CD14-positive monocyte (primary cell): Measurements from ENCODE around the gene CDC26. TPM values are rescaled to one million over a fixed set of nuclear protein-coding genes. Genes with fewer than 3 reads are reported as not detected.

Source experiments
- DNase-seq, 3 donors: peaks; one replicate each; pipeline ENCODE4 v3.0.0-alpha.2; 2011 to 2022
- H2AFZ ChIP-seq: 2 replicates; pipeline ENCODE4 v1.6.0; 2012; ENCODE audit warnings: mild to moderate bottlenecking, low read depth, low read length, inconsistent platforms; ENCODE audit not compliant: insufficient read depth, poor library complexity, severe bottlenecking
- H3K27ac ChIP-seq, 2 donors: 1 replicate in 1 of 2; 2 replicates in 1 of 2; pipeline ENCODE4 v1.5.1; 2012 to 2013; ENCODE audit warnings: low read length in 2 of 2, control low read depth in 1 of 2, inconsistent platforms in 1 of 2, low read depth in 1 of 2, mild to moderate bottlenecking in 1 of 2
- H3K27me3 ChIP-seq, 2 donors: one replicate each; pipeline versions ENCODE4 v1.6.0 to v1.6.1; 2011 to 2013; ENCODE audit warnings: low read length in 2 of 2; ENCODE audit not compliant: control insufficient read depth in 2 of 2, insufficient read depth in 2 of 2
- H3K36me3 ChIP-seq, 2 donors: replicated peaks in 1 of 2; 1 replicate in 1 of 2; 2 replicates in 1 of 2; pipeline versions ENCODE4 v1.5.1 to v1.6.1; 2012 to 2013; ENCODE audit warnings: low read length in 2 of 2, control low read depth in 1 of 2, inconsistent platforms in 1 of 2, mild to moderate bottlenecking in 1 of 2; ENCODE audit not compliant: insufficient read depth in 2 of 2, control insufficient read depth in 1 of 2
- H3K4me1 ChIP-seq, 2 donors: 1 replicate in 1 of 2; 2 replicates in 1 of 2; pipeline versions ENCODE4 v1.5.1 to v1.6.1; 2012 to 2013; ENCODE audit warnings: low read length in 2 of 2, control low read depth in 1 of 2, inconsistent platforms in 1 of 2, mild to moderate bottlenecking in 1 of 2, moderate library complexity in 1 of 2; ENCODE audit not compliant: insufficient read depth in 2 of 2, control insufficient read depth in 1 of 2
- H3K4me2 ChIP-seq: replicated peaks from 2 replicates; pipeline ENCODE3; 2012; ENCODE audit warnings: low read length, moderate library complexity, mild to moderate bottlenecking; ENCODE audit not compliant: poor library complexity, severe bottlenecking; ENCODE audit errors: extremely low read depth
- H3K4me3 ChIP-seq, 3 experiments: fragments of 200-600 bp in 1 of 3; sonication (generic) in 1 of 3; replicated peaks in 1 of 3; 1 replicate in 2 of 3; 2 replicates in 1 of 3; pipeline ENCODE4 v1.5.1; 2011 to 2013; ENCODE audit warnings: low read length in 3 of 3, mild to moderate bottlenecking in 3 of 3, control low read depth in 2 of 3, low read depth in 2 of 3, inconsistent platforms in 1 of 3, moderate library complexity in 1 of 3
- H3K79me2 ChIP-seq: 2 replicates; pipeline ENCODE4 v1.6.0; 2012; ENCODE audit warnings: mild to moderate bottlenecking, control low read depth, inconsistent platforms, low read length, moderate library complexity; ENCODE audit not compliant: insufficient read depth
- H3K9ac ChIP-seq: 2 replicates; pipeline ENCODE4 v1.6.0; 2017; ENCODE audit warnings: low read length, mild to moderate bottlenecking; ENCODE audit not compliant: insufficient read depth, poor library complexity, severe bottlenecking
- H3K9me3 ChIP-seq, 2 donors: replicated peaks in 1 of 2; 1 replicate in 1 of 2; 2 replicates in 1 of 2; pipeline versions ENCODE4 v1.5.1 to v1.6.1; 2012 to 2013; ENCODE audit warnings: low read length in 2 of 2, control low read depth in 1 of 2; ENCODE audit not compliant: control insufficient read depth in 1 of 2, insufficient read depth in 1 of 2
- H4K20me1 ChIP-seq: 2 replicates; pipeline ENCODE4 v1.6.0; 2012; ENCODE audit warnings: mild to moderate bottlenecking, low read length, control low read depth, moderate library complexity; ENCODE audit not compliant: insufficient read depth
- H3K27ac Mint-ChIP-seq, 7 donors: one replicate each; pipeline ENCODE4 v1.8.0; 2020; ENCODE audit warnings: mild to moderate bottlenecking in 7 of 7, mixed read lengths in 7 of 7, moderate library complexity in 6 of 7, inconsistent platforms in 2 of 7
- H3K27me3 Mint-ChIP-seq, 3 donors: one replicate each; pipeline ENCODE4 v1.8.0; 2021 to 2022; ENCODE audit warnings: low read depth in 3 of 3, mild to moderate bottlenecking in 3 of 3, mixed read lengths in 3 of 3, moderate library complexity in 3 of 3, inconsistent platforms in 1 of 3
- H3K36me3 Mint-ChIP-seq, 2 donors: one replicate each; pipeline ENCODE4 v1.8.0; 2020; ENCODE audit warnings: mixed read lengths in 2 of 2, inconsistent platforms in 1 of 2, mild to moderate bottlenecking in 1 of 2
- H3K4me1 Mint-ChIP-seq: one replicate; pipeline ENCODE4 v1.8.0; 2020; ENCODE audit warnings: mild to moderate bottlenecking, mixed read lengths
- H3K4me3 Mint-ChIP-seq, 2 donors: one replicate each; pipeline ENCODE4 v1.8.0; 2020; ENCODE audit warnings: mild to moderate bottlenecking in 2 of 2, mixed read lengths in 2 of 2, moderate library complexity in 1 of 2
- H3K9me3 Mint-ChIP-seq, 7 donors: one replicate each; pipeline ENCODE4 v1.8.0; 2020 to 2022; ENCODE audit warnings: mixed read lengths in 7 of 7, mild to moderate bottlenecking in 6 of 7, moderate library complexity in 6 of 7, inconsistent platforms in 2 of 7
- WGBS: methylation state at CpG from one replicate; pipeline ENCODE4 v1.1.5; 2013; ENCODE audit warnings: missing lambda C conversion rate; ENCODE audit not compliant: insufficient coverage; 5-methylcytosine and 5-hydroxymethylcytosine counted together
- intact Hi-C, 2 donors: fragments of 100-400 bp; cut with micrococcal nuclease; formaldehyde crosslinking; loops; one replicate each; pipeline versions ENCODE4 v1.15.0 to v1.15.1; 2023
- polyA plus RNA-seq, 3 donors: library from polyadenylated mRNA; depleted of rRNA in 1 of 3; unstranded in 2 of 3; stranded (reverse) in 1 of 3; fragments of 300-500 nt in 2 of 3; fragments of >200 nt in 1 of 3; fragmentation: Illumina TruSeq in 2 of 3; gene quantifications; 1 replicate in 2 of 3; 2 replicates in 1 of 3; pipeline ENCODE4 v1.2.3, GENCODE V29; 2012 to 2021
- TF ChIP-seq, protein P1 (sequence below): fragments of 200-600 bp; IDR thresholded peaks from one replicate; pipeline ENCODE4 v1.8.0; 2022; ENCODE audit warnings: antibody characterized with exemption, mild to moderate bottlenecking

The CDC26 gene
- polyA plus RNA-seq, 3 donors = 17.9 to 87.8 (median 77.8) TPM

DNA sequence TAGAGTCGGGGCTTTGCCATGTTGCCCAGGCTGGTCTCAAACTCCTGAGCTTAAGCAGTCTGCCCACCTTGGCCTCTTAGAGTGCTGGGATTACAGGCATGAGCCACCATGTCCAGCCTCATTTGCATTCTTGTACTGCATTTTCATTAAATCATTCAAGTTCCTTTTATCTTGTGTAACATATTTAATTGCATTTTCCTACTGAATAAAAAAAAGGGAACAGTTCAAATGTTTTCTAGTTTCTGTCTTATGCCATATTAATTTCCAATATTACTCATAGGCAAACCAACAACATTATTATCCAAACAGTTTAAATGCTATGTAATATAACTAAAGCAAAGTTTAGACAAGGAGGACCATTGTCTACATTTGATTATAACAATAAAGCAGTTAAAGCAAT is 47.9 kb downstream of the CDC26 start:
- no peak overlapping the region for H3K4me3 Mint-ChIP-seq
- TF ChIP-seq, protein P1, sequence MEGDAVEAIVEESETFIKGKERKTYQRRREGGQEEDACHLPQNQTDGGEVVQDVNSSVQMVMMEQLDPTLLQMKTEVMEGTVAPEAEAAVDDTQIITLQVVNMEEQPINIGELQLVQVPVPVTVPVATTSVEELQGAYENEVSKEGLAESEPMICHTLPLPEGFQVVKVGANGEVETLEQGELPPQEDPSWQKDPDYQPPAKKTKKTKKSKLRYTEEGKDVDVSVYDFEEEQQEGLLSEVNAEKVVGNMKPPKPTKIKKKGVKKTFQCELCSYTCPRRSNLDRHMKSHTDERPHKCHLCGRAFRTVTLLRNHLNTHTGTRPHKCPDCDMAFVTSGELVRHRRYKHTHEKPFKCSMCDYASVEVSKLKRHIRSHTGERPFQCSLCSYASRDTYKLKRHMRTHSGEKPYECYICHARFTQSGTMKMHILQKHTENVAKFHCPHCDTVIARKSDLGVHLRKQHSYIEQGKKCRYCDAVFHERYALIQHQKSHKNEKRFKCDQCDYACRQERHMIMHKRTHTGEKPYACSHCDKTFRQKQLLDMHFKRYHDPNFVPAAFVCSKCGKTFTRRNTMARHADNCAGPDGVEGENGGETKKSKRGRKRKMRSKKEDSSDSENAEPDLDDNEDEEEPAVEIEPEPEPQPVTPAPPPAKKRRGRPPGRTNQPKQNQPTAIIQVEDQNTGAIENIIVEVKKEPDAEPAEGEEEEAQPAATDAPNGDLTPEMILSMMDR = no peak
- H3K9me3 Mint-ChIP-seq = no peaks in the 10 kb centered on the region
- peaks cover 16% of the 10 kb centered on the region for H4K20me1 ChIP-seq
- peak in 2 of 3 donors; percentile 22 to 36 for DNase-seq
- H3K9ac ChIP-seq = no peak overlapping the region
- H3K27ac Mint-ChIP-seq = peak overlapping the region; percentile 60 to 84 (median 81)
- no peaks in the 10 kb centered on the region for H3K27me3 ChIP-seq
- H3K79me2 ChIP-seq = peaks cover 91% of the 10 kb centered on the region
- peaks cover 57% of the 10 kb centered on the region for H3K4me1 Mint-ChIP-seq
- WGBS = no CpG with 5 or more reads among the region's 1 CpG
- peaks cover 36 to 59% of the 10 kb centered on the region in 2 donors for H3K4me1 ChIP-seq
- no peak overlapping the region for H2AFZ ChIP-seq
- peaks cover 3 to 19% of the 10 kb centered on the region in 2 donors for H3K36me3 ChIP-seq
- H3K9me3 ChIP-seq = no peaks in the 10 kb centered on the region
- peaks cover 13 to 21% of the 10 kb centered on the region in 2 donors for H3K36me3 Mint-ChIP-seq
- H3K27me3 Mint-ChIP-seq = no peaks in the 10 kb centered on the region
- no peak overlapping the region for H3K4me3 ChIP-seq
- H3K4me2 ChIP-seq = peak overlapping the region; percentile 11
- H3K27ac ChIP-seq = peak overlapping the region; percentile 29 to 72
- intact Hi-C loops = no loop called here

- WGBS = no CpG with 5 or more reads among the region's 2 CpGs
- Histone ChIP-seq H3K4me3 (no peak overlapping the region), H3K9me3 (no peaks in the 10 kb centered on the region), H4K20me1 (peaks cover 28% of the 10 kb centered on the region), H3K27ac (no peak overlapping the region), H3K79me2 (peaks cover 83% of the 10 kb centered on the region), H3K27me3 (no peaks in the 10 kb centered on the region), H3K36me3 (peaks cover 3 to 19% of the 10 kb centered on the region in 2 donors), H3K9ac (no peak overlapping the region), H3K4me1 (peaks cover 48 to 66% of the 10 kb centered on the region in 2 donors), H3K4me2 (no peak overlapping the region), H2AFZ (no peak overlapping the region)
- Mint-ChIP-seq H3K27me3 (no peaks in the 10 kb centered on the region), H3K4me3 (no peak overlapping the region), H3K27ac (no peak overlapping the region), H3K36me3 (peaks cover 9 to 18% of the 10 kb centered on the region in 2 donors), H3K9me3 (peaks cover 0 to 3% (median 0%) of the 10 kb centered on the region in 7 donors), H3K4me1 (peaks cover 61% of the 10 kb centered on the region)
- intact Hi-C loops = no loop called here
- TF ChIP-seq, protein P1 = no peak
- DNase-seq = no peak
Measured at GRCh38 chr9:113223963-113224362, 51.4 kb downstream of the CDC26 start.
